Caki2 (cell line): ENCODE results near the gene CD70. TPM values are rescaled to one million over a fixed set of nuclear protein-coding genes. Genes with fewer than 3 reads are reported as not detected.
"Not testable (repeated sequence)": the region's sequence is repeated elsewhere in the genome, so short reads cannot be mapped to it uniquely, and the experiment has no call there.

Experiments
- DNase-seq: peaks from one replicate; pipeline ENCODE4 v3.0.0-alpha.2; 2015; ENCODE audit warnings: low read depth
- in situ Hi-C: cut with HindIII; loops from 2 replicates; pipeline ENCODE4 v1.10.0; 2016; ENCODE audit warnings: low sequenced_read_pairs, low pct_unique_long_range_greater_than_20kb, mixed read lengths
- total RNA-seq: library from RNA; depleted of rRNA; stranded (reverse); fragments of >200 nt; shearing (Covaris generic); gene quantifications from 2 replicates; pipeline ENCODE4 v1.2.3, GENCODE V29; 2014; ENCODE audit warnings: low replicate concordance

The CD70 gene
- total RNA-seq, 1 experiment from 2014 or later: 291 TPM

GRCh38 chr19:6579450-6580178 lies 11.3 kb downstream of the CD70 start:
- in situ Hi-C loops: no loop called here
- DNase-seq: no peak

- in situ Hi-C loops: no loop called here
- DNase-seq: peak; percentile 67
Observed at GRCh38 chr19:6577476-6578125, 13.3 kb downstream of the CD70 start.

- DNase-seq: no peak
Observed at GRCh38 chr19:6576869-6577475, 14.0 kb downstream of the CD70 start.

GRCh38 chr19:6573350-6573749 lies 17.6 kb downstream of the CD70 start:
- DNase-seq: no peak
- in situ Hi-C loops: no loop called here

More at GRCh38 chr19:6576869-6577475, 14.0 kb downstream of the CD70 start:
- in situ Hi-C loops: no loop called here

- in situ Hi-C loops: no loop called here
Observed at GRCh38 chr19:6572217-6572616, 18.7 kb downstream of the CD70 start.

GRCh38 chr19:6571167-6571566 lies 19.8 kb downstream of the CD70 start:
- in situ Hi-C loops: no loop called here
- DNase-seq: no peak

More at GRCh38 chr19:6572217-6572616, 18.7 kb downstream of the CD70 start:
- no peak for DNase-seq

- no peak for DNase-seq
- in situ Hi-C loops: no loop called here
Observed at GRCh38 chr19:6570764-6571163, 20.2 kb downstream of the CD70 start.

- in situ Hi-C loops: no loop called here
- no peak for DNase-seq
Observed at GRCh38 chr19:6568816-6569215, 22.1 kb downstream of the CD70 start.

GRCh38 chr19:6568010-6568526 lies 22.9 kb downstream of the CD70 start:
- in situ Hi-C loops: no loop called here
- no peak for DNase-seq

- DNase-seq, in situ Hi-C loops: not testable (repeated sequence)
Observed at GRCh38 chr19:6566727-6567126, 24.2 kb downstream of the CD70 start.

- in situ Hi-C loops: no loop called here
- DNase-seq: no peak
Observed at GRCh38 chr19:6564393-6564792, 26.6 kb downstream of the CD70 start.

- in situ Hi-C loops, DNase-seq: not testable (repeated sequence)
Observed at GRCh38 chr19:6562437-6562836, 28.5 kb downstream of the CD70 start.

GRCh38 chr19:6556480-6557195 lies 34.3 kb downstream of the CD70 start:
- in situ Hi-C loops: no loop called here
- no peak for DNase-seq

- DNase-seq: no peak
- in situ Hi-C loops: no loop called here
Observed at GRCh38 chr19:6556043-6556449, 34.9 kb downstream of the CD70 start.

- DNase-seq: no peak
- in situ Hi-C loops: no loop called here
Observed at GRCh38 chr19:6551607-6552450, 39.1 kb downstream of the CD70 start.

GRCh38 chr19:6551091-6551490 lies 39.9 kb downstream of the CD70 start:
- in situ Hi-C loops: no loop called here
- DNase-seq: no peak

- in situ Hi-C loops, DNase-seq: not testable (repeated sequence)
Observed at GRCh38 chr19:6550679-6551078, 40.3 kb downstream of the CD70 start.

GRCh38 chr19:6543866-6544347 lies 47.0 kb downstream of the CD70 start:
- DNase-seq: no peak
- in situ Hi-C loops: no loop called here
